Endometrial microvascular endothelial cells (primary cell): ENCODE results near the gene CD180. TPM values are rescaled to one million over a fixed set of nuclear protein-coding genes. Genes with fewer than 3 reads are reported as not detected.

Experiments used
- in situ Hi-C: cut with HindIII; loops from 2 replicates; pipeline ENCODE4 v1.10.0; 2017; ENCODE audit warnings: low sequenced_read_pairs, low pct_unique_long_range_greater_than_20kb; ENCODE audit errors: inconsistent ontology term
- total RNA-seq: library from RNA; depleted of rRNA; stranded (reverse); fragments of >200 nt; gene quantifications from one replicate; pipeline ENCODE4 v1.2.3, GENCODE V29; 2015; ENCODE audit errors: inconsistent ontology term

The CD180 gene
- total RNA-seq, 1 donor from 2014 or later: not detected

- in situ Hi-C loops: no loop called here
Measured at GRCh38 chr5:67192719-67193438, 3.7 kb downstream of the CD180 start.

- in situ Hi-C loops: no loop called here
Measured at GRCh38 chr5:67190861-67191260, 5.7 kb downstream of the CD180 start.

GRCh38 chr5:67190410-67190809, 6.2 kb downstream of the CD180 start:
- in situ Hi-C loops: no loop called here

GRCh38 chr5:67189931-67190330, 6.7 kb downstream of the CD180 start:
- in situ Hi-C loops: no loop called here

GRCh38 chr5:67189079-67189354, 7.6 kb downstream of the CD180 start:
- in situ Hi-C loops: no loop called here

GRCh38 chr5:67188274-67189078, 8.1 kb downstream of the CD180 start:
- in situ Hi-C loops: no loop called here

- in situ Hi-C loops: no loop called here
Measured at GRCh38 chr5:67187006-67187715, 9.4 kb downstream of the CD180 start.

- in situ Hi-C loops: no loop called here
Measured at GRCh38 chr5:67183859-67184258, 12.7 kb downstream of the CD180 start.

- in situ Hi-C loops: no loop called here
Measured at GRCh38 chr5:67182301-67182790, 14.3 kb downstream of the CD180 start.

- in situ Hi-C loops: no loop called here
Measured at GRCh38 chr5:67181648-67182221, 14.9 kb downstream of the CD180 start.

GRCh38 chr5:67179697-67180361, 16.8 kb downstream of the CD180 start:
- in situ Hi-C loops: no loop called here

- in situ Hi-C loops: no loop called here
Measured at GRCh38 chr5:67178966-67179365, 17.6 kb downstream of the CD180 start.

GRCh38 chr5:67178085-67178484, 18.5 kb downstream of the CD180 start:
- in situ Hi-C loops: no loop called here

GRCh38 chr5:67176936-67177335, 19.7 kb downstream of the CD180 start:
- in situ Hi-C loops: no loop called here

- in situ Hi-C loops: loop anchor here (25.0 kb wide), 1 partner anchor 1088 kb away; no protein-coding TSS in a partner anchor
Measured at GRCh38 chr5:67173959-67174358, 22.6 kb downstream of the CD180 start.

GRCh38 chr5:67173351-67173750, 23.2 kb downstream of the CD180 start:
- in situ Hi-C loops: loop anchor here (25.0 kb wide), 1 partner anchor 1089 kb away; no protein-coding TSS in a partner anchor

- in situ Hi-C loops: loop anchor here (25.0 kb wide), 1 partner anchor 1092 kb away; no protein-coding TSS in a partner anchor
Measured at GRCh38 chr5:67170767-67171166, 25.8 kb downstream of the CD180 start.

GRCh38 chr5:67168069-67168468, 28.5 kb downstream of the CD180 start:
- in situ Hi-C loops: loop anchor here (25.0 kb wide), 1 partner anchor 1094 kb away; no protein-coding TSS in a partner anchor
